Measurements from ENCODE around the gene WNT3A.

Gene WNT3A

DNA sequence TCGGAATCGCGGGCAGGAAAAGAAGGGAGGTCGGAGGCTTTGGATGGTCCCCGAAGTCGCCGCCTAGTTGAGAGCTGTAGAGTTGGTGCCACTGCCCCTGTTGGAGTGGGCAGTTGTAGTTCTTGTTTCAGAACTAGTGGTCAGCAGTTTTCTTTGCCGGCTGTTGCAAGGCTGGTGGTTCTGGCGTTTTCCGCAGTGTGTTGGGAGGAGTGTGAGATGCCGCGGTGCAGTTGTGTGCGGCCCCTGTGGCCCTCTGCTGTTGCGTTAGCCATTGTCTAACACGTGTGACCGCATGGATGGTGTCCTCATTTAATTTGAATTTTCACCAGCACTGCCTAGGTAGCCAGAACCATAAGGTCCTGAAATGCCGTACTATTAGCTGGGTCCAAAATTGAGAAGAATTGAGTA, 77.1 kb downstream of the WNT3A start:
- no peak for DNase-seq
- TF ChIP-seq, protein P1, sequence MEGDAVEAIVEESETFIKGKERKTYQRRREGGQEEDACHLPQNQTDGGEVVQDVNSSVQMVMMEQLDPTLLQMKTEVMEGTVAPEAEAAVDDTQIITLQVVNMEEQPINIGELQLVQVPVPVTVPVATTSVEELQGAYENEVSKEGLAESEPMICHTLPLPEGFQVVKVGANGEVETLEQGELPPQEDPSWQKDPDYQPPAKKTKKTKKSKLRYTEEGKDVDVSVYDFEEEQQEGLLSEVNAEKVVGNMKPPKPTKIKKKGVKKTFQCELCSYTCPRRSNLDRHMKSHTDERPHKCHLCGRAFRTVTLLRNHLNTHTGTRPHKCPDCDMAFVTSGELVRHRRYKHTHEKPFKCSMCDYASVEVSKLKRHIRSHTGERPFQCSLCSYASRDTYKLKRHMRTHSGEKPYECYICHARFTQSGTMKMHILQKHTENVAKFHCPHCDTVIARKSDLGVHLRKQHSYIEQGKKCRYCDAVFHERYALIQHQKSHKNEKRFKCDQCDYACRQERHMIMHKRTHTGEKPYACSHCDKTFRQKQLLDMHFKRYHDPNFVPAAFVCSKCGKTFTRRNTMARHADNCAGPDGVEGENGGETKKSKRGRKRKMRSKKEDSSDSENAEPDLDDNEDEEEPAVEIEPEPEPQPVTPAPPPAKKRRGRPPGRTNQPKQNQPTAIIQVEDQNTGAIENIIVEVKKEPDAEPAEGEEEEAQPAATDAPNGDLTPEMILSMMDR (IDR thresholded peaks at IDR 0.05; ENCODE audit: low read depth, low read length): no peak
- Histone ChIP-seq H3K27me3 (no peaks in the 10 kb centered on the region), H3K4me1 (peaks cover 6% of the 10 kb centered on the region), H3K9me3 (no peaks in the 10 kb centered on the region), H3K4me3 (ENCODE audit: low read depth, low read length) (peak overlapping the region; percentile 92), H3K36me3 (peaks cover 45% of the 10 kb centered on the region)

DNA sequence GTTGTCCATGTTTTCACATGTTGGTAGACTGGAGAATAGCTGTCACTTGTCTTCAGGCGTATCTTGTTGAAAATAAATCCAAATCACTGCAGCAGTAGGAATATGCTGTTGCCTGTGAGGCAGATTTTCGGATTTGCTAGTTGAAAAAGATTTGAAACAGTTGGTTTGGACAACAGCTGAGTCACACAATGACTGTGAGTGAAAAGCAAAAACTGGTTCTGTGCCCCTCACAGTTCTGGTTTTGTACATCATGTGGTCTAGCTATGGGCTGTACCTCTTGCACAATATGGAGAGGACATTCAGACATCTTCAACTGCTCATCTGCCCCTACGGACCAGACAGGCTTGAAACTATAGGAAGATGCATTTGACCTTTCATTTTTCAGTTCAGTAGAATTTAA, 77.5 kb downstream of the WNT3A start:
- TF ChIP-seq, protein P1 (IDR thresholded peaks at IDR 0.05; ENCODE audit: low read depth, low read length): no peak
- H3K27me3 ChIP-seq: no peaks in the 10 kb centered on the region
- no peaks in the 10 kb centered on the region for H3K9me3 ChIP-seq
- DNase-seq: no peak
- peaks cover 6% of the 10 kb centered on the region for H3K4me1 ChIP-seq
- H3K36me3 ChIP-seq: peaks cover 50% of the 10 kb centered on the region
- H3K4me3 ChIP-seq (ENCODE audit: low read depth, low read length): peak overlapping the region; percentile 92

DNA sequence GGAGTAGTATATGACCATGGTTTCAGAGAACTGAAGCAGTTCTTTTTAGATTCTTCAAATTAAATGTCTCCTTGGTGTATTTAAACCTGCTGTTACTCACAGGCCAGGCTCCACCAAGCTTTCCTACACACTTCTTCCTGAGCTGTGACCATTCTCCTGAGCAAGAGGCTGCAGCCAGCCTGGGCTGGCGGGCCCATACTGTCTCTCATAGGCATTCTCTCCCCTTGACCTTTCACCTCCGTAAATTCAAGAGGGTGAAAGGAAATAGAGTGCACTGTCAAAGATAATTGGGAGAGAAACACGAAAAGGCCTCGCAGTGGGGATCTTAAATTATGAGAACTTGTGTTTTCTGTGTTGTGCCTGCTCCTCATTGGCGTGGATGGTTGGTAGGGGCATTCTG, 78.0 kb downstream of the WNT3A start:
- no peak for DNase-seq

DNA sequence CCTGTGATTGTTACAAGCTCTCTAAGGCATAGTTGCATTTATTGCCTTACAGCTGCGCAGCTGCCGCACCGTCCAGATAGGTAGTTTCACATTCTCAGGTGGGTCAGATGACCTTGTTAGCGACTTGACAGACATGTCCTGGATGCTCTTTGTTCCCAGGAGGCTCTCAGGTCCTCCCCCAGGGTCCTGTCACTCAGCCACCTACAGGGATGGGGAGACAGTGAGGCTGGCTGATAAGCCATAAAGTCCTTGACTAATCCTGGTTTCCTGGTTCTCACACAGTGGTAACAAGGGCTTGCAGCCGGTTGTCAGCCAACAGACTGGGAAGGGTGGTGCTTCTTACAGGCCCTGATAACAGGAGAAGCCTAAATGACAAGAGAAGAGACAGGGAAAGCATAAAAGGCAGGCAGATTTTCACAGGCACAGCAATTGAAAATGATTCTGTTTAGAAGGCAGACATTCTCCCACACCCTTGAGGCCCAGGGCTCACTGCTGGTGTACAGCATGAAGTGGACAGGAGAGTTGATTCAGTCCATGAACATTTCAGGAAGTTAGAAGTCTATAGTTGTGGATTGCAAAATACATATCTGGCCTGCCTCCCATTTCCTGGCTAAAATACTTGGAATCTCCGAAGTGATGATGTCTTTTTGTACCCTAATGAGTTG, 78.6 kb downstream of the WNT3A start:
- no peak overlapping the region for H3K4me3 ChIP-seq (ENCODE audit: low read depth, low read length)
- no peaks in the 10 kb centered on the region for H3K9me3 ChIP-seq
- H3K4me1 ChIP-seq: peaks cover 6% of the 10 kb centered on the region
- DNase-seq: no peak
- TF ChIP-seq, protein P1 (IDR thresholded peaks at IDR 0.05; ENCODE audit: low read depth, low read length): no peak
- peaks cover 57% of the 10 kb centered on the region for H3K36me3 ChIP-seq
- H3K27me3 ChIP-seq: no peaks in the 10 kb centered on the region

More for the DNA sequence above, 78.0 kb downstream of the WNT3A start:
- Histone ChIP-seq H3K27me3 (no peaks in the 10 kb centered on the region), H3K4me3 (ENCODE audit: low read depth, low read length) (peak overlapping the region; percentile 12; the same call in 1 of the 2 replicates), H3K4me1 (peaks cover 6% of the 10 kb centered on the region), H3K9me3 (no peaks in the 10 kb centered on the region), H3K36me3 (peaks cover 51% of the 10 kb centered on the region)
- TF ChIP-seq, protein P1 (IDR thresholded peaks at IDR 0.05; ENCODE audit: low read depth, low read length): no peak

DNA sequence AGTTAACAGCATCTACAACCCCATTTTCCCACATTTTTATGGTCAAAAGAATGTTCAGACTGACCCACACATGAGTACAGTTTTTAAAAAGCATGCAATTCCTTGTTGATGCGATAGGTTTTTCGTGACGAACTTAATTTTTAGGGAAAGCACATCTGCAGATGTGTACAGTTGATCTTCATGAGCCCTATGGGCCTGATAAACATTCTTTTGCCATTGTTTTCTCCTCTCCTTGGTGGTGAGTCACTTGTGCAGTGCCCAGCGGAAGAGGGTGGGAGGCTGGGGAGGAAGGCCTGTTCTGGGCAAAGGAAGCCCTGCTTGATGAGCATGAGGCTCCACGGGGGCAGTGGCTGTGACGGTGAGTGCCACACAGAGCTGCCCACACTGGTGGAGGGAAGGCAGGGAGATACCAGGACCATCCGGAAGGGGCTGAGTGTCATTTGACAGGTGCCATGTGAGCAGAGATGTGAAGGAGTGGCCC, 81.0 kb downstream of the WNT3A start:
- DNase-seq: no peak
- peaks cover 74% of the 10 kb centered on the region for H3K36me3 ChIP-seq
- peaks cover 6% of the 10 kb centered on the region for H3K4me1 ChIP-seq
- no peaks in the 10 kb centered on the region for H3K9me3 ChIP-seq
- no peak overlapping the region for H3K4me3 ChIP-seq (ENCODE audit: low read depth, low read length)
- TF ChIP-seq, protein P1 (IDR thresholded peaks at IDR 0.05; ENCODE audit: low read depth, low read length): no peak
- H3K27me3 ChIP-seq: no peaks in the 10 kb centered on the region
